Measurements from ENCODE around the gene PRICKLE3. TPM values are rescaled to one million over a fixed set of nuclear protein-coding genes. Genes with fewer than 3 reads are reported as not detected.
A peak's percentile ranks its signal among the peaks of the same experiment; 100 is the strongest.
"Not testable (repeated sequence)": the region's sequence is repeated elsewhere in the genome, so short reads cannot be mapped to it uniquely, and the experiment has no call there.

PRICKLE3 gene
- total RNA-seq, 4 donors from 2014 or later = 6.2 to 15.9 (median 9.6) TPM

DNA sequence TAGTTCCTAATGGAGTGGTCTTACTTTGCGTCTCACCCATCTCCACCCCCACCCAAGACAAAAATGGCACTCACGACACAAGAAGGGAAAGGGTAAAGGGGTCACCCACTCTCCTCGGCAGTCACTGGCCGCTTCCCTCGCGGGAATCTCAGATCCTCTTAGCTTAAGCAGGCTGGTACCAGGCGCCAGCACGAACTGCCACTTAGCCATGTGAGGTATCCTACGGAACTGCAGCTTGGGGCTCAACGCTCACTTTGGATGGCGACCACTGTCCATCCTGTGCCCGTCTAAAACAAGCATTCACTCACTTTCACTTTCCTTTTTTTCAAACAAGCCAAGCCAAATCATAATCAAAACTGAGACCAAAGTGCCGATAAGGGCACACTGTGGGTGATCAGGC lies 38.2 kb downstream of the PRICKLE3 start:
- no peak for ATAC-seq

DNA sequence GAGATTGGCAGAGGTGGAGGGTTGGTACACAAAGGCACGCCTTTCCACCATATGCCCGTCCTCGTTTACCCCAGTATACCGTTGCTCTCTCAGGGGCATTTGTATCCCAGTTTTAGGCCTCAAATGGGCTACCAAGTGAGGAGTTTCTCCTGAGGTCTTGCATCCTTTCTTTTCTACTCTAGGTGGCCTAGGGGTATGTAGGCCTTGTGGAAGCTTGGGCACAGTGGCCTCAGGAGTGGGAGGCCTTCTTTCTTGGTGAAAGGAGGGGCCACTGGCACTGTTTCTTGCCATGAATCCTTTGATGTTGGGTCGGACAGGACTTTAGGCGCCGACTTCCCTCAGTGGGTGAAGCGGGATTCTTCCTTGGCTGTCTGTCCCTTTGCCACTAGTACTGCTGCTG lies 38.9 kb downstream of the PRICKLE3 start:
- Histone ChIP-seq H3K9me3 (no peaks in the 10 kb centered on the region), H3K4me3 (no peak overlapping the region), H3K27me3 (no peaks in the 10 kb centered on the region), H3K36me3 (no peaks in the 10 kb centered on the region), H3K27ac (no peak overlapping the region), H3K4me1 (no peaks in the 10 kb centered on the region)
- no peak for ATAC-seq
- 98% methylated on average over 6 of the region's 8 CpGs; no CpG with 5 or more reads in 1 of the 2 donors for WGBS, 2 donors (ENCODE audit: low coverage in 1 of 2)
- no peak for TF ChIP-seq EP300 (IDR thresholded peaks at IDR 0.05)

More for the DNA sequence above, 38.2 kb downstream of the PRICKLE3 start:
- no peaks in the 10 kb centered on the region for H3K36me3 ChIP-seq
- H3K4me3 ChIP-seq = no peak overlapping the region
- H3K4me1 ChIP-seq = no peaks in the 10 kb centered on the region
- WGBS, 2 donors (ENCODE audit: low coverage in 1 of 2) = 84 to 90% methylated on average over 2 to 9 of the region's 13 CpGs
- H3K9me3 ChIP-seq = no peaks in the 10 kb centered on the region
- no peaks in the 10 kb centered on the region for H3K27me3 ChIP-seq
- no peak overlapping the region for H3K27ac ChIP-seq
- no peak for TF ChIP-seq POLR2A (IDR thresholded peaks at IDR 0.05)
- TF ChIP-seq, protein P1, sequence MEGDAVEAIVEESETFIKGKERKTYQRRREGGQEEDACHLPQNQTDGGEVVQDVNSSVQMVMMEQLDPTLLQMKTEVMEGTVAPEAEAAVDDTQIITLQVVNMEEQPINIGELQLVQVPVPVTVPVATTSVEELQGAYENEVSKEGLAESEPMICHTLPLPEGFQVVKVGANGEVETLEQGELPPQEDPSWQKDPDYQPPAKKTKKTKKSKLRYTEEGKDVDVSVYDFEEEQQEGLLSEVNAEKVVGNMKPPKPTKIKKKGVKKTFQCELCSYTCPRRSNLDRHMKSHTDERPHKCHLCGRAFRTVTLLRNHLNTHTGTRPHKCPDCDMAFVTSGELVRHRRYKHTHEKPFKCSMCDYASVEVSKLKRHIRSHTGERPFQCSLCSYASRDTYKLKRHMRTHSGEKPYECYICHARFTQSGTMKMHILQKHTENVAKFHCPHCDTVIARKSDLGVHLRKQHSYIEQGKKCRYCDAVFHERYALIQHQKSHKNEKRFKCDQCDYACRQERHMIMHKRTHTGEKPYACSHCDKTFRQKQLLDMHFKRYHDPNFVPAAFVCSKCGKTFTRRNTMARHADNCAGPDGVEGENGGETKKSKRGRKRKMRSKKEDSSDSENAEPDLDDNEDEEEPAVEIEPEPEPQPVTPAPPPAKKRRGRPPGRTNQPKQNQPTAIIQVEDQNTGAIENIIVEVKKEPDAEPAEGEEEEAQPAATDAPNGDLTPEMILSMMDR (IDR thresholded peaks at IDR 0.05) = no peak
- no peak for TF ChIP-seq EP300 (IDR thresholded peaks at IDR 0.05)
- no peak for TF ChIP-seq POLR2AphosphoS5 (IDR thresholded peaks at IDR 0.05)

DNA sequence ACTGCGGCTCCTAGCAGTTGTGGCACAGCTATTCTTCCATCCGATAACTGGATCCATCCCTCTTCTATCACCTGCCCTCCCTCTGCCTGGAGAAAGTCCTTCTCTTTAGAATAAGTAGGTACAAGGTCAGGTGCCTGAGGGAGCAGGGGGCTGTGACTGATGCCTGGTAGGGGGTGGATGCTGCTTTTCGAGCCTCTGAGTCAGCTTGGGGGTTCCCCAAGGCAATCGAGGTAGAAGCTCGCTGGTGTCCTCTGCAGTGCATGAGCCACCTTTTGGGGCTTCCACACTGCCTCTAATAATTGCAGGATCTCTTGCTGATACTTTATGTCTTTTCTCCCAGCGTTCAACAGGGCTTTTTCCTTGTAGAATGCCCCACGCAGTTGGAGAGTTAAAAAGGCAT lies 43.0 kb downstream of the PRICKLE3 start:
- not testable (repeated sequence) for H3K27ac ChIP-seq, H3K9me3 ChIP-seq, H3K4me3 ChIP-seq, H3K27me3 ChIP-seq, H3K4me1 ChIP-seq, ATAC-seq, H3K36me3 ChIP-seq
- WGBS, 2 donors (ENCODE audit: low coverage in 1 of 2) = 65% methylated on average over 5 of the region's 7 CpGs; no CpG with 5 or more reads in 1 of the 2 donors

DNA sequence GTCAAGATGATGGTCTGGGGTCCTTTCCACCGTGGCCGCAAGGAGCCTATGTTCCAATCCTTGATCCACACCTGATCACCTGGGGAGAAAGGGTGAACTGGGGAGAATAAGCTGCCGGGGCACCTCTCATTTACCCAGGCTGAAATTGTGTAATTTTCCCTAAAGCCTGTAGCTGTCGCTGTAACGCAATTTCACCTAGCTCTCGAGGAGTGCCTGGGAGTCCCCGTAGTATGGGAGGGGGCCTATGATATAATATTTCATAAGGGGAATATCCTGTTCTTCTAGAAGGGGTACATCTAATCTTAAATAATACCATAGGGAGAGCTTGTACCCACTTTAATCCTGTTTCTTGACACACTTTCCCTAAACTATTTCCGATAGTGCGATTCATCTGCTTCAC lies 43.9 kb downstream of the PRICKLE3 start:
- ATAC-seq, H3K27me3 ChIP-seq, H3K9me3 ChIP-seq, H3K4me1 ChIP-seq, H3K4me3 ChIP-seq, H3K36me3 ChIP-seq, H3K27ac ChIP-seq: not testable (repeated sequence)
- 37 to 40% methylated on average over 8 of the region's 9 CpGs for WGBS, 2 donors (ENCODE audit: low coverage in 1 of 2)
- TF ChIP-seq, protein P1 (IDR thresholded peaks at IDR 0.05) = peak; percentile 17 to 58 (median 37)

DNA sequence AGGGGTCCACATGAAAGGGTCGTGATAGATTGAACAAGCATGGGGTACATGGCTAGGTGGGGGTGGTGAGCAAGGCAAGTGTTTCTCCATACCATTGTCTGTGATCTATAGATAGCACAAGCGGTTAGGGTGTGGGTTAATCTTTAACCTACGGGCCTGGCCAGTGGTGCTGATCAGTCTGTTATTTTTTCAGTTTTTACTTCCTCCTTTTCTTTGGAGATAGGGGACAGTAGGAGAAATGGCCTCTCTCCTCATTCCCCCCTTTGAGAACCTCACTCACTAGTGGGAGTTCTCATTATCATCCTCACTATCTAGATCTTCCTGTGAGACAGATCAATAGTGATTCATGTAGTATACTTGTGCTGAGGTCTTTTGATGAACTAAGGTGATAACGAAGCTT lies 46.5 kb downstream of the PRICKLE3 start:
- Histone ChIP-seq H3K27ac (no peak overlapping the region), H3K9me3 (no peaks in the 10 kb centered on the region), H3K36me3 (no peaks in the 10 kb centered on the region), H3K27me3 (no peaks in the 10 kb centered on the region), H3K4me3 (no peak overlapping the region), H3K4me1 (no peaks in the 10 kb centered on the region)
- TF ChIP-seq EP300 (IDR thresholded peaks at IDR 0.05) (no peak), POLR2A (IDR thresholded peaks at IDR 0.05) (no peak), POLR2AphosphoS5 (IDR thresholded peaks at IDR 0.05) (no peak)
- TF ChIP-seq, protein P1 (IDR thresholded peaks at IDR 0.05) = no peak
- no peak for ATAC-seq
- WGBS, 2 donors (ENCODE audit: low coverage in 1 of 2) = 87 to 100% methylated on average over 1 to 4 of the region's 4 CpGs

DNA sequence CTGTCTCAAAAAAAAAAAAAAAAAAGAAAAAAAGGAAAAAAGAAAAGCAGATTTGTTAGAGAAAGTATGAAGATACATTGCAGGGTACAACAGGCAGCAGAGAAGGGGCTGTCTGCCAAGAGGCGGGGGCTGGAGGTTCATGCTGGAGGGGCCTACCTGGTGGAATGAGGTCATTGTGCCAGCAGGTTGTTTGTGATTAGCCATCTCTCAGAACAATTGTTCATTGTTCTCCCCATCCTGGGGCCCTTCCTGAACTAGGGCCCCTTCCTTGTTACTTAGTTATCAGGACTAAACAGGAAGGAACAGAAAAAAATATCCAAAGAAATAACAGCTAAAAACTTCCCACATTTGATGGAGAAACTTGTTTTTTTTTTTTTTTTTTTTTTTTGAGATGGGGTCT lies 48.7 kb downstream of the PRICKLE3 start:
- Histone ChIP-seq H3K27ac (no peak overlapping the region), H3K4me3 (no peak overlapping the region), H3K9me3 (no peaks in the 10 kb centered on the region), H3K4me1 (no peaks in the 10 kb centered on the region), H3K27me3 (no peaks in the 10 kb centered on the region), H3K36me3 (no peaks in the 10 kb centered on the region)
- 100% methylated on average over 1 of the region's 1 CpG for WGBS, 2 donors (ENCODE audit: low coverage in 1 of 2)
- no peak for ATAC-seq
- TF ChIP-seq POLR2AphosphoS5 (IDR thresholded peaks at IDR 0.05) (no peak), POLR2A (IDR thresholded peaks at IDR 0.05) (no peak), EP300 (IDR thresholded peaks at IDR 0.05) (no peak)
- TF ChIP-seq, protein P1 (IDR thresholded peaks at IDR 0.05) = no peak

Data from gastroesophageal sphincter (tissue), 4 donors.